ENCODE data around the gene DCTN3.

The DCTN3 gene

GRCh38 chr9:34620061-34620994 lies at the start of gene DCTN3:
DCTN3 (minus strand) TSS chr9:34620495; CDS start chr9:34620464, 31 bp downstream.
- DNase-seq (ENCODE audit: low spot score): peak; percentile 94

GRCh38 chr9:34665381-34666250 lies 45.3 kb upstream of the DCTN3 start:
- peak; percentile 94 for DNase-seq (ENCODE audit: low spot score)

- DNase-seq (ENCODE audit: low spot score): no peak
Observed at GRCh38 chr9:34665067-34665380, 44.7 kb upstream of the DCTN3 start.

- DNase-seq (ENCODE audit: low spot score): peak; percentile 82
Observed at GRCh38 chr9:34664281-34665066, 44.2 kb upstream of the DCTN3 start.

- DNase-seq (ENCODE audit: low spot score): no peak
Observed at GRCh38 chr9:34663303-34663605, 43.0 kb upstream of the DCTN3 start.

GRCh38 chr9:34662526-34663302 lies 42.4 kb upstream of the DCTN3 start, which contains the start of gene CCL27:
CCL27 (minus strand) TSS chr9:34662657; CDS start chr9:34662633, 24 bp downstream.
- DNase-seq (ENCODE audit: low spot score): no peak

GRCh38 chr9:34659592-34660253 lies 39.4 kb upstream of the DCTN3 start:
- no peak for DNase-seq (ENCODE audit: low spot score)

- no peak for DNase-seq (ENCODE audit: low spot score)
Observed at GRCh38 chr9:34658461-34658860, 38.2 kb upstream of the DCTN3 start.

GRCh38 chr9:34656992-34657391 lies 36.7 kb upstream of the DCTN3 start:
- no peak for DNase-seq (ENCODE audit: low spot score)

- DNase-seq (ENCODE audit: low spot score): no peak
Observed at GRCh38 chr9:34655394-34655793, 35.1 kb upstream of the DCTN3 start.

GRCh38 chr9:34654323-34655051 lies 34.2 kb upstream of the DCTN3 start:
- no peak for DNase-seq (ENCODE audit: low spot score)

GRCh38 chr9:34653151-34654072 lies 33.1 kb upstream of the DCTN3 start:
- no peak for DNase-seq (ENCODE audit: low spot score)

- no peak for DNase-seq (ENCODE audit: low spot score)
Observed at GRCh38 chr9:34652602-34653000, 32.3 kb upstream of the DCTN3 start.

GRCh38 chr9:34651876-34652601 lies 31.7 kb upstream of the DCTN3 start, which contains the start of gene IL11RA:
IL11RA (plus strand) TSS chr9:34652185; CDS start chr9:34655218, 3,033 bp downstream.
- DNase-seq (ENCODE audit: low spot score): peak; percentile 95

- DNase-seq (ENCODE audit: low spot score): no peak
Observed at GRCh38 chr9:34651321-34651720, 31.0 kb upstream of the DCTN3 start.

- no peak for DNase-seq (ENCODE audit: low spot score)
Observed at GRCh38 chr9:34650816-34651215, 30.5 kb upstream of the DCTN3 start.

- DNase-seq (ENCODE audit: low spot score): no peak
Observed at GRCh38 chr9:34648673-34649072, 28.4 kb upstream of the DCTN3 start.

GRCh38 chr9:34647651-34648050 lies 27.4 kb upstream of the DCTN3 start:
- no peak for DNase-seq (ENCODE audit: low spot score)

Measured in iPS-NIHi11 (cell line).